GM18909 (cell line): ENCODE data around the gene TNNT3.
"Not testable (repeated sequence)": the region's sequence is repeated elsewhere in the genome, so short reads cannot be mapped to it uniquely, and the experiment has no call there.

Experiments
- ATAC-seq: cut with Tn5 transposase; IDR thresholded peaks from one replicate; pipeline ENCODE4 v1.9.1; 2021; ENCODE audit warnings: mild to moderate bottlenecking; ENCODE audit not compliant: unreplicated experiment, poor library complexity

TNNT3 gene

DNA sequence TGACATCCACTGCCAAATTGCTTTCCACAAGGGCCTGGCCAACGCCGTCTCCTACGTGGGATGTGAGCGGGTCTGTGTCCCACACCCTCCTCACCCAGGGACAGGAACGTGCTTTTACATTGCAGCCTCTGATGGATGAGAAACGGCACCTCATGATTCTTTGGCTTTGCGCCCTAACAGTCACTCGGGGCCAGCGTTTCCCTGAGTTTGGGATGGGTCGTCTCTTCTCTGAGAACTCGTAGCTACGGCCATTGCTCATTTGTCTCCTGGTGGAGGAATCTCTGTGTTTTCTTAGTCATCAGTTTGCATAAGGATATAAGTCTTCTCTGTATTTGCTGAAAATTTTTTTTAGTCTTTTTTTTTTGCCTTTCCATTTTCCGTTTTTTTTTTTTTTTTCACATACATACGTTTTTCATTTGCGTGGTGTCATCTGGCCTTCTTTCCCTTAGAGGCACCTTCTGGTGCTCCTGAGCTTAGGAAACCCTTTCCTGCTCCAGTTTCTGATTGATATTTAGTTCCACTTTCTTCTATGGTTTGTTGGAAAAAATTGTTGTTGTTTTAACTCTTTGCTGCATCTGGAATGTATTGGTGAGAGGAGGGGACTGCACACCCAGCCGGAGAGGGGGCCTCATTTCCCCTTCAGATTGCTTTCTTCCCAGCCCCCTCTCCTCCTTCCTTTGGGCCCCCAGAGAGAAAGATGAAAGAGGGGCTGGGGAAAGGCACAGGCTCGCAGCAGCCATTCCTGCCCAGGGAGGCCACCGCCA lies 12.0 kb downstream of the TNNT3 start:
- no peak for ATAC-seq

GRCh38 chr11:1932105-1932480 lies 12.6 kb downstream of the TNNT3 start:
- ATAC-seq: no peak

DNA sequence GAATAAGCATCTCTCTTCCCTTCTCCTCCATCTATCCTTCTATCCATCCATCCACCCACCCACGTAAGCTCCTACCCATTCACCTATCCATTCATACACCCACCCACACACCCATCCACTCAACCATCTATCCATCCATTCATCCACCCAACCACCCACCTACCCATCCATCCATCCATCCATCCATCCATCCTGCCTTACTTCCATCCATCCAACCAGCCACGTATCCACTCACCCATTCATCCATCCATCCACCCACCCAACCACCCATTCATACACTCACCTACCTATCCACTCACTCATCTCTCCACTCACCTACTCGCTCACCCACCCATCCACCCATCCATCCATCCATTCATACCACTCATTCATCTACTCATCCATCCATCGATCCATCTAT lies 13.2 kb downstream of the TNNT3 start:
- no peak for ATAC-seq

GRCh38 chr11:1933416-1934334 lies 14.2 kb downstream of the TNNT3 start:
- no peak for ATAC-seq

GRCh38 chr11:1934335-1935155 lies 15.0 kb downstream of the TNNT3 start:
- ATAC-seq: no peak

DNA sequence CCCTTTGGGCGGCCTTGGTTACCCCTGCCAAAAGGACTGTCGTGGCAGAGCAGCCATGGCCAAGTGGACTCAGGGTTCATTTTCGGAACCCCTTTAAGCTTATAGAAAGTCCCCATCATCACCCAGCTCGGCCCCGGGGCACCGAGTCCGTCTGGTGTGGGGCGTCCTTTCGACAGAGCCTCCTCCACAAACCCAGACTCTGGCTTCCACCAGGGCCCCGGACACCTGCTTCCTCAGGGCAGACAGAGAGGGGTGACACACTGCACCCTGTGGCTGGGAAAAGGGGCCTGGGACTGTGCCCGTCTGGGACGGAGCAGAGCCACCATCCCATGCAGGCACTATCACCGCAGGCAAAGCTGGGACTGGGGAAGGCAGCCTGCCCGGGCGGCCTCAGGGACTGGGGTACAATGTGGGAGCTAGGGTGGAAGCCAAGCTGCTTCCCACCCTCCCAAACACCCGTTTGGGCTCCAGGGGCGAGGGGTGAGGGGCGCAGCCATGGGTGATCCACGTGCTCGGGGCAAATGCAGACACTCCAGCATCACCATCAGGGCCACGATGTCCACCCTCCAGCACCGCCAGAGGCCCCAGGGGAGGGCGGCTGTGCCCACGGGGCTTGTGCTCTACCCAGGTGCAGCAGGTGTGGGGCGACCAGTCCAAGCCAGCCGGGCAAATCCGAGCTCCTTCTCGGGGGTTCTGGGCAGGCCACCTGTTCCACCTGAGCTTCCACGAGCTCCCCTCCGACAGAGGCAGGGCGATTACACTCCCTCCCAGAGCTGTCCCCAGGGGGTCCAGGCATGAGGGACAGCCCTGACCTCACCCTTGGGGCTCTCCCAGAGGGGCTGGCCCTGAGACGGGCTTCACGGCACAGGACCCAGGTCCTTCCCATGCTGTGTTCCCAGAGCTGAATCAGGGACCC lies 15.9 kb downstream of the TNNT3 start:
- ATAC-seq: no peak

- no peak for ATAC-seq
Measured at GRCh38 chr11:1936072-1936780, 16.7 kb downstream of the TNNT3 start.

DNA sequence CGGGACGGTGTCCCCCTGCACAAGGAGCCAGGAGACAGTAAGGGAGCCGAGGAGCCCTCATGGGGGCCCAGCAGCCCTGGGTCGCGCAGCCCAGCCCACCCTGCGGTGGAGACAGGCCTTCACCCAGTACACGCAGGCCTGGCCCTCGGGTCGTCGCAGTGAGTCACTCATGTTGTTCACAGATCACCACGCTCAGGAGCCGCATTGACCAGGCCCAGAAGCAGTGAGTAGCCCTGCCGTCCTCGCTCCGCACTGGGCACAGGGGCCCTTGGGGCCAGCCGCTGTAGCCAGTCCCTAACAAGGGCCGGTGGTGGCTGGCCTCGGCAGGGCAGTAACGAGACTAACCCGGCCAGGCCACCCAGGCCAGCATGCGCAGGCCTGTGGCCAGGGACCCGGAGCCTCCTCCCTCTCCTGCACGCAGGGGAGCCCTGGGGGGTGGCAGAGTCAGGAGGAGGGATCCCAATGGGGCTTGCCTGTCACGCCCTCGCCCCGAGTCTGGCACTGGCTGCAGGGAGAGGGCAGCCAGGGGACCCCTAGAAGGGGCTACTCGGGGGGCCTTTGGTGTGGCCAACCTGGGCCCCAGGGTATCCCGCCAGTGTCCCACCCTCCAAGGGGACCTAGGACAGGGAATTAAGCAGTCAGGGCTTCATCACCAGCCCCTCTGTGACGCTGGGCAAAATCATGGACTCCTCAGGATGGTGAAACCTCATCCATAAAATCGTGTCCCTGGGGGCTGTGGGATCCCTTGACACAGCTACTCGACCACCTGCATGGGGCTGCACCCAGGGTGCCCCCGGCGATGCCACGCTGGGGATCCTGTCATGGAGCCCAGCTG lies 17.5 kb downstream of the TNNT3 start:
- no peak for ATAC-seq

DNA sequence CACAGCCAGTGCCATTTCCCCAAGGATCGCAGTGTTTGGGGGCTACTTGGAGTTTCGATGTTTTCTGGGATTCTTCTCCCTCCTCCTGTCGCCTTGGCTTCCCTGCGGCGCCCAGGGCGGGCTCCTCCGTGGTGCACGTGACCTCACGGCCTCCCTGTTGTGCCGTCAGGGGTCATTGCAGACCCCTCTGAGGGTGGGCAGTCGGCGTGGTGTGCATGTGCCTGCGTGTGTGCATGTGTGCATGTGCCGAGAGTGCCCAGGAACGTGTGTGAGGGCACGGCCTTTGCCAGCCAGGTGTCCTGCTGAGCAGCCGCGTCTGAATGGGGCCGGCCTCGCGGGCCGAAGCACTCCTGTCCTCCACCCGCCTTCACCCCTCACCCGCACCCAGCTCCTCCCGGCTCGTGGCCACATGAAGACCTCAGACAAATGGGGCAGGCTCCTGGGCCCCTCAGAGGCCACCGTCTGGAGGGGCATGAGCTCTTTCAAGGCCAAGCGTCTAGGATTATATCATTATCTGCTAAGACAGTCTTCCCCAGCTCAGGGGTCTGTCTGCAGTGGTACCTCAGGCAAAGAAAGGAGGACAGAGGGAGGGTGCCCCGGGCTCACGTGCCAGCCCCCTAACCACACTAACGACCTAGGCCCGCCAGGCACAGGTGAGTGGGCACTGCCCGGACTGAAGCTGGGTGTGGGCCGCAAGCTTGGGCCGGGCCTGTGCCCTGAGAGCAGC lies 18.3 kb downstream of the TNNT3 start:
- ATAC-seq: no peak

- ATAC-seq: no peak
Measured at GRCh38 chr11:1938343-1939005, 19.0 kb downstream of the TNNT3 start.

DNA sequence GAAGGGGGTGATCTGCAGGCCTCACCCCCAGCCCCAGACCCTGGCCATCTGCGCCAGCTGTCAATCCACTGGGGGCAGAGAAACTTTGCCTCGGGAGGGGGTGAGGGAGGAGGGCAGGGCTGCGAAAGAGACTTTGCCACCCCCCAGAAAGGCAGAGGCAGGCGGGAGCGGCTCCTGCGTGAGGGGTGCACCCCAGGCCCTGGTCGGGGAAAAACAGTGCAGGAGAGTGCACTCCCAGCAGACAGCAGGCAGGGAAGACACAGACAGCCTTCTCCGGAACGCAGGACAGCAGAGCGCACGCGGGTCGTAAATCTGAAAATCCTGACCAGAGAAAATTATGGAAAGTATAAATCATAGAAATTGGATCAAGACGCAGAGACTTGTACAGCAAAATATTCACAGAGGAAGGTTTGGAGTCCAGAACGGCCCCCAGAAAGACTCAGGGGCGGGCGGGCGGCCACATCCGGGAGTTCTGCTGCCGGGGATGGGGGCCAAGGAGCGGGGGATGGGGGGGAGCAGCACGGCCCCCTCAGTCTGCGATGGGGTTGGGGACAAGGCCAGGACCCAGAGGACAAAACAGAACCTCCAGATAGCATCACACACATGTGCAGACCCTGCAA lies 19.6 kb downstream of the TNNT3 start:
- ATAC-seq: no peak

DNA sequence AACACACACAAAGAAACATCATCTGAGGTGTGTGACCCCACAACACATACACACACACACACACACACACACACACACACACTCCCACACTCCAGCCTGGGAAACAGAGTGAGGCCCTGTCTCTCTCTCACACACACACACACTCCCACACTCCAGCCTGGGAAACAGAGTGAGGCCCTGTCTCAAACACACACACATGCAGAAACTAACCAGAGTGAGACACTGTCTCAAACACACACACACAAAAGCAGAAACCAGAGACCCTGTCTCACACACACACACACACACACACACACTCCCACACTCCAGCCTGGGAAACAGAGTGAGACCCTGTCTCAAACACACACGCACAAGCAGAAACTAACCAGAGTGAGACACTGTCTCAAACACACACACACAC lies 20.3 kb downstream of the TNNT3 start:
- ATAC-seq: not testable (repeated sequence)

- no peak for ATAC-seq
Measured at GRCh38 chr11:1942558-1943260, 23.2 kb downstream of the TNNT3 start.

DNA sequence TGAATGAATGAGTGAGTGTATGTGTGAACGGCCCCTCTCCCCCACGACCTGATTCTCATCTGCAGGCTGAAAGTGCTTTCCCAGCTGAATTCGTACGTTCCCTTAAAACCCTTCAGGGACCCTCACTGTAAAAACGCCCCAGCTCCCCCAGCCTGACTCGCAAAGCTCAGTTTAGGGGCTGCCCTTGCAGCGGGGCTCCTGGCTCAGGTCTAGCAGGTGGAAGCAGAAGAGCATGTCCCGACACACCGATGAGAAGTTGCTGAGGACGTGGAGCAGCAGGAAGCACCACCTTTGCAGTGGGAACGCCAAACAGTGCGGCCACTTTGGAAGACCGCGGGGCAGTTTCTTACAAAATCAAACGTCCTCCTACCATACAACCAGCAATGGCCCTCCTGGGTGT lies 24.1 kb downstream of the TNNT3 start:
- no peak for ATAC-seq

GRCh38 chr11:1943977-1944376 lies 24.5 kb downstream of the TNNT3 start:
- no peak for ATAC-seq
